ENCODE measurements around the gene GRIK4. TPM values are rescaled to one million over a fixed set of nuclear protein-coding genes. Genes with fewer than 3 reads are reported as not detected.

The GRIK4 gene
- total and polyA plus RNA-seq, 9 of the 15 experiments (the other 6 are each of a cell fraction or from before 2014, with no cell fraction given), result not detected

DNA sequence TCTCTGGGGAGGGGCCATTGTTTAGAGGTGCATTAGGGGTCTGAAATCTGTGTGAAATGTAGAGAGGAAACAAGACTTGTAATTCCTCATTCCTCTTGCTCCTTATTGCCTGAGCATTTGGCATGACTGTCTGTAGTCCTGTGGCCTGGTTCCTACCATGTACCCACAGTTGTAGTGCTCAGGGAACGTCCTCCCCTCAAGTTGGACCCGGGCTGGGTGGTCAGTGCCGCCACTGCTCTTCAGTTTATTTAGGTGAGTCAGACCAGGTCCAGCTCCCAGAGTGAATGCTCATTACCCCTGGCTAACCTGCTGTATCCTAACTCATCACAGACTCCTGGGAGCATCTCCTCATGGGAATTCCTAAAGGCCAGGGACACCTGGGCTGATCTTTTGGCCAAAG is 139.8 kb downstream of the GRIK4 start:
- H4K20me1 ChIP-seq (replicated peaks; ENCODE audit: control insufficient read depth, insufficient read depth, low read length), result no peaks in the 10 kb centered on the region
- POLR2A ChIA-PET, result no interaction called here
- no peaks in the 10 kb centered on the region for H3K9me1 ChIP-seq (ENCODE audit: control insufficient read depth, insufficient read depth, low read length)
- H2AFZ ChIP-seq (ENCODE audit: low read depth, low read length), result no peak overlapping the region
- ATAC-seq (no peak), DNase-seq (ENCODE audit: extremely low read depth in 1 of 4, low spot score in 3 of 4) (no peak), FAIRE-seq (no peak)
- no peaks in the 10 kb centered on the region for H3K36me3 ChIP-seq (ENCODE audit: control insufficient read depth, insufficient read depth, low read length)
- H3K27me3 ChIP-seq (ENCODE audit: control insufficient read depth in 2 of 2, insufficient read depth in 2 of 2, low read length in 2 of 2), result peaks cover 0 to 22% of the 10 kb centered on the region in 2 experiments; a peak in 3 of 5 replicates
- 0% methylated on average over 3 of the region's 3 CpGs for WGBS (ENCODE audit: insufficient coverage, low coverage, missing lambda C conversion rate)
- H3K9ac ChIP-seq (ENCODE audit: insufficient read depth in 1 of 2, low read depth in 2 of 2, low read length in 2 of 2), result no peak overlapping the region
- H3K9me3 ChIP-seq (replicated peaks; ENCODE audit: control insufficient read depth, insufficient read depth, low read depth, low read length), result no peaks in the 10 kb centered on the region
- H3K4me1 ChIP-seq (replicated peaks in 1 of 2; ENCODE audit: control insufficient read depth in 2 of 2, insufficient read depth in 2 of 2, low read length in 2 of 2), result no peaks in the 10 kb centered on the region
- no peak overlapping the region for H3K4me3 ChIP-seq
- H3K27ac ChIP-seq (ENCODE audit: extremely low read depth, low read depth, low read length), result no peak overlapping the region
- H3K4me2 ChIP-seq (ENCODE audit: insufficient read depth, low read length), result no peak overlapping the region
- intact Hi-C loops (cut with micrococcal nuclease) (no loop called here), in situ Hi-C loops (cut with MboI) (no loop called here)
- BruUV-seq (replicated peaks), result no TSS peak
- CTCF ChIA-PET (ENCODE audit: low intra/inter-chr PET ratio), result no interaction called here
- no peaks in the 10 kb centered on the region for H3K79me2 ChIP-seq (ENCODE audit: control insufficient read depth, insufficient read depth, low read length)
- no peak for TF ChIP-seq ARID1B (IDR thresholded peaks at IDR 0.05)
- no peak for TF ChIP-seq PTTG1 (tag; IDR thresholded peaks at IDR 0.05; ENCODE audit: low read depth)
- TF ChIP-seq PCBP2 (IDR thresholded peaks at IDR 0.05; ENCODE audit: low read depth, low read length, poor library complexity, severe bottlenecking), result no peak
- no peak for TF ChIP-seq SAP30 (IDR thresholded peaks at IDR 0.05; ENCODE audit: borderline replicate concordance, insufficient read depth, low read depth, low read length, poor library complexity, severe bottlenecking)
- TF ChIP-seq SIX5 (IDR thresholded peaks at IDR 0.05; ENCODE audit: borderline replicate concordance in 1 of 2, insufficient read depth in 1 of 2, low read depth in 1 of 2, low read length in 2 of 2), result no peak
- TF ChIP-seq, protein P1, sequence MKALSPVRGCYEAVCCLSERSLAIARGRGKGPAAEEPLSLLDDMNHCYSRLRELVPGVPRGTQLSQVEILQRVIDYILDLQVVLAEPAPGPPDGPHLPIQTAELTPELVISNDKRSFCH (CRISPR knock-in tag; IDR thresholded peaks at IDR 0.05), result no peak
- TF ChIP-seq, protein P1 (tag; IDR thresholded peaks at IDR 0.05), result no peak
- TF ChIP-seq ZNF561 (CRISPR knock-in tag; conservative IDR thresholded peaks at IDR 0.05), result no peak
- TF ChIP-seq, protein P2, sequence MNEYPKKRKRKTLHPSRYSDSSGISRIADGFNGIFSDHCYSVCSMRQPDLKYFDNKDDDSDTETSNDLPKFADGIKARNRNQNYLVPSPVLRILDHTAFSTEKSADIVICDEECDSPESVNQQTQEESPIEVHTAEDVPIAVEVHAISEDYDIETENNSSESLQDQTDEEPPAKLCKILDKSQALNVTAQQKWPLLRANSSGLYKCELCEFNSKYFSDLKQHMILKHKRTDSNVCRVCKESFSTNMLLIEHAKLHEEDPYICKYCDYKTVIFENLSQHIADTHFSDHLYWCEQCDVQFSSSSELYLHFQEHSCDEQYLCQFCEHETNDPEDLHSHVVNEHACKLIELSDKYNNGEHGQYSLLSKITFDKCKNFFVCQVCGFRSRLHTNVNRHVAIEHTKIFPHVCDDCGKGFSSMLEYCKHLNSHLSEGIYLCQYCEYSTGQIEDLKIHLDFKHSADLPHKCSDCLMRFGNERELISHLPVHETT (CRISPR knock-in tag; conservative IDR thresholded peaks at IDR 0.05 in 1 of 2, IDR thresholded peaks at IDR 0.05 in 1 of 2), result no peak
- no peak for TF ChIP-seq MIER1 (IDR thresholded peaks at IDR 0.05; ENCODE audit: low read depth)
- TF ChIP-seq, protein P3, sequence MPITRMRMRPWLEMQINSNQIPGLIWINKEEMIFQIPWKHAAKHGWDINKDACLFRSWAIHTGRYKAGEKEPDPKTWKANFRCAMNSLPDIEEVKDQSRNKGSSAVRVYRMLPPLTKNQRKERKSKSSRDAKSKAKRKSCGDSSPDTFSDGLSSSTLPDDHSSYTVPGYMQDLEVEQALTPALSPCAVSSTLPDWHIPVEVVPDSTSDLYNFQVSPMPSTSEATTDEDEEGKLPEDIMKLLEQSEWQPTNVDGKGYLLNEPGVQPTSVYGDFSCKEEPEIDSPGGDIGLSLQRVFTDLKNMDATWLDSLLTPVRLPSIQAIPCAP (CRISPR knock-in tag; IDR thresholded peaks at IDR 0.05; ENCODE audit: borderline replicate concordance), result no peak
- TF ChIP-seq NUFIP1 (IDR thresholded peaks at IDR 0.05; ENCODE audit: partially characterized antibody), result no peak
- TF ChIP-seq, protein P4, sequence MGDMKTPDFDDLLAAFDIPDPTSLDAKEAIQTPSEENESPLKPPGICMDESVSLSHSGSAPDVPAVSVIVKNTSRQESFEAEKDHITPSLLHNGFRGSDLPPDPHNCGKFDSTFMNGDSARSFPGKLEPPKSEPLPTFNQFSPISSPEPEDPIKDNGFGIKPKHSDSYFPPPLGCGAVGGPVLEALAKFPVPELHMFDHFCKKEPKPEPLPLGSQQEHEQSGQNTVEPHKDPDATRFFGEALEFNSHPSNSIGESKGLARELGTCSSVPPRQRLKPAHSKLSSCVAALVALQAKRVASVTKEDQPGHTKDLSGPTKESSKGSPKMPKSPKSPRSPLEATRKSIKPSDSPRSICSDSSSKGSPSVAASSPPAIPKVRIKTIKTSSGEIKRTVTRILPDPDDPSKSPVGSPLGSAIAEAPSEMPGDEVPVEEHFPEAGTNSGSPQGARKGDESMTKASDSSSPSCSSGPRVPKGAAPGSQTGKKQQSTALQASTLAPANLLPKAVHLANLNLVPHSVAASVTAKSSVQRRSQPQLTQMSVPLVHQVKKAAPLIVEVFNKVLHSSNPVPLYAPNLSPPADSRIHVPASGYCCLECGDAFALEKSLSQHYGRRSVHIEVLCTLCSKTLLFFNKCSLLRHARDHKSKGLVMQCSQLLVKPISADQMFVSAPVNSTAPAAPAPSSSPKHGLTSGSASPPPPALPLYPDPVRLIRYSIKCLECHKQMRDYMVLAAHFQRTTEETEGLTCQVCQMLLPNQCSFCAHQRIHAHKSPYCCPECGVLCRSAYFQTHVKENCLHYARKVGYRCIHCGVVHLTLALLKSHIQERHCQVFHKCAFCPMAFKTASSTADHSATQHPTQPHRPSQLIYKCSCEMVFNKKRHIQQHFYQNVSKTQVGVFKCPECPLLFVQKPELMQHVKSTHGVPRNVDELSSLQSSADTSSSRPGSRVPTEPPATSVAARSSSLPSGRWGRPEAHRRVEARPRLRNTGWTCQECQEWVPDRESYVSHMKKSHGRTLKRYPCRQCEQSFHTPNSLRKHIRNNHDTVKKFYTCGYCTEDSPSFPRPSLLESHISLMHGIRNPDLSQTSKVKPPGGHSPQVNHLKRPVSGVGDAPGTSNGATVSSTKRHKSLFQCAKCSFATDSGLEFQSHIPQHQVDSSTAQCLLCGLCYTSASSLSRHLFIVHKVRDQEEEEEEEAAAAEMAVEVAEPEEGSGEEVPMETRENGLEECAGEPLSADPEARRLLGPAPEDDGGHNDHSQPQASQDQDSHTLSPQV (IDR thresholded peaks at IDR 0.05), result no peak
- no peak for TF ChIP-seq MED1 (CRISPR knock-in tag; IDR thresholded peaks at IDR 0.05; ENCODE audit: borderline replicate concordance)
- TF ChIP-seq ZNF77 (CRISPR knock-in tag; IDR thresholded peaks at IDR 0.05), result no peak
- TF ChIP-seq ZNF436 (CRISPR knock-in tag; IDR thresholded peaks at IDR 0.05), result no peak

Measured in K562 (cell line).